HCT116 (cell line): ENCODE data around the gene CALCOCO1. TPM values are rescaled to one million over a fixed set of nuclear protein-coding genes. Genes with fewer than 3 reads are reported as not detected.

Experiments
- ATAC-seq: fragments of 200-7000 bp; cut with Tn5 transposase; 2 replicates; pipeline ENCODE4 v1.9.1; 2020; ENCODE audit warnings: mild to moderate bottlenecking, moderate library complexity
- BruUV-seq: library from RNA; stranded (reverse); fragments of 400-500 nt; replicated peaks from 2 replicates; lab custom pipeline; 2021; lab: Mats Ljungman, UMichigan
- CTCF ChIA-PET: fragments of 300-600 bp; sonication (Branson Sonifier 250); formaldehyde crosslinking; loops from one replicate; lab custom pipeline; 2021; ENCODE audit warnings: antibody characterized with exemption; lab: Charles Lee
- POLR2A ChIA-PET: fragments of 300-600, 350-600 bp; sonication (Branson Sonifier 250); formaldehyde crosslinking; loops from one replicate; lab custom pipeline; 2021; ENCODE audit warnings: antibody characterized with exemption; lab: Charles Lee
- RAD21 ChIA-PET, 2 experiments: fragments of 300-600 bp; sonication (Branson Sonifier 250); formaldehyde crosslinking; loops; one replicate each; lab custom pipeline; 2023; ENCODE audit warnings: low total read pairs in 2 of 2; ENCODE audit not compliant: uncharacterized antibody in 2 of 2, unreplicated experiment in 2 of 2, low non-redundant PET in 1 of 2; lab: Charles Lee
- DNase-seq: peaks from one replicate; pipeline ENCODE4 v3.0.0-alpha.2; 2010; ENCODE audit warnings: low read depth, low spot score
- H2AFZ ChIP-seq: fragments of 200-600 bp; shearing (Covaris generic), sonication (generic); 2 replicates; pipeline ENCODE4 v1.6.1; 2017; ENCODE audit warnings: low read depth, mixed run types, mixed read lengths, antibody characterized with exemption, low read length; ENCODE audit not compliant: poor library complexity, severe bottlenecking
- H3K27ac ChIP-seq: 2 replicates; pipeline ENCODE4 v1.5.1; 2012; ENCODE audit warnings: low read depth, low read length
- H3K27me3 ChIP-seq: fragments of 200-600 bp; sonication (generic); 2 replicates; pipeline ENCODE4 v1.6.1; 2016; ENCODE audit warnings: mixed run types, low read length, mixed read lengths; ENCODE audit not compliant: insufficient read depth
- H3K36me3 ChIP-seq, 2 experiments: fragments of 200-500 bp in 1 of 2; fragments of 200-600 bp in 1 of 2; sonication (Bioruptor generic) in 1 of 2; sonication (generic) in 1 of 2; 2 replicates each; pipeline versions ENCODE4 v1.5.1 to v1.6.1; 2014 to 2016; ENCODE audit warnings: low read length in 2 of 2, inconsistent platforms in 1 of 2, mixed read lengths in 1 of 2, mixed run types in 1 of 2; ENCODE audit not compliant: insufficient read depth in 2 of 2, control insufficient read depth in 1 of 2
- H3K4me1 ChIP-seq, 2 experiments: fragments of 200-600 bp in 1 of 2; sonication (generic) in 1 of 2; 2 replicates each; pipeline versions ENCODE4 v1.5.1 to v1.6.1; 2012 to 2017; ENCODE audit warnings: low read length in 2 of 2, inconsistent platforms in 1 of 2, mild to moderate bottlenecking in 1 of 2, mixed read lengths in 1 of 2, mixed run types in 1 of 2, moderate library complexity in 1 of 2; ENCODE audit not compliant: insufficient read depth in 2 of 2, control insufficient read depth in 1 of 2
- H3K4me2 ChIP-seq: fragments of 200-600 bp; sonication (generic); 2 replicates; pipeline ENCODE4 v1.6.1; 2017; ENCODE audit warnings: mixed run types, low read length, mixed read lengths
- H3K4me3 ChIP-seq, 2 experiments: fragments of 200-600 bp in 1 of 2; sonication (generic) in 1 of 2; replicated peaks in 1 of 2; 2 replicates each; pipeline ENCODE4 v1.5.1; 2011 to 2016; ENCODE audit warnings: low read length in 2 of 2, control low read depth in 1 of 2, low read depth in 1 of 2, mild to moderate bottlenecking in 1 of 2, mixed read lengths in 1 of 2, mixed run types in 1 of 2
- H3K79me2 ChIP-seq: fragments of 200-600 bp; sonication (generic); 2 replicates; pipeline ENCODE4 v1.6.1; 2017; ENCODE audit warnings: mild to moderate bottlenecking, mixed run types, low read length, moderate library complexity, mixed read lengths; ENCODE audit not compliant: insufficient read depth
- H3K9ac ChIP-seq: fragments of 200-600 bp; sonication (generic); 2 replicates; pipeline ENCODE4 v1.6.1; 2016; ENCODE audit warnings: low read length, mixed read lengths
- H3K9me2 ChIP-seq: fragments of 200-600 bp; sonication (generic), shearing (Covaris generic); 2 replicates; pipeline ENCODE4 v1.6.1; 2017; ENCODE audit warnings: mixed run types, mild to moderate bottlenecking, moderate library complexity; ENCODE audit not compliant: insufficient read depth
- H3K9me3 ChIP-seq, 2 experiments: fragments of 200-500 bp in 1 of 2; fragments of 200-600 bp in 1 of 2; sonication (Bioruptor generic) in 1 of 2; sonication (generic) in 1 of 2; 2 replicates each; pipeline ENCODE4 v1.6.1; 2014 to 2017; ENCODE audit warnings: low read length in 2 of 2, mixed read lengths in 2 of 2, inconsistent platforms in 1 of 2, low read depth in 1 of 2, mild to moderate bottlenecking in 1 of 2, mixed run types in 1 of 2, moderate library complexity in 1 of 2; ENCODE audit not compliant: control insufficient read depth in 1 of 2, insufficient read depth in 1 of 2
- H4K20me1 ChIP-seq: fragments of 200-600 bp; sonication (generic), shearing (Covaris generic); 2 replicates; pipeline ENCODE4 v1.6.1; 2017; ENCODE audit warnings: mixed run types, mild to moderate bottlenecking, moderate library complexity; ENCODE audit not compliant: insufficient read depth
- CTCF ChIP-seq, 3 experiments: fragments of 200-600 bp in 1 of 3; sonication (generic) in 1 of 3; IDR thresholded peaks in 2 of 3; conservative IDR thresholded peaks in 1 of 3; 2 replicates each; pipeline ENCODE4 v1.5.1; 2012 to 2017; ENCODE audit warnings: low read depth in 2 of 3, low read length in 2 of 3, antibody characterized with exemption in 1 of 3, borderline replicate concordance in 1 of 3, control low read depth in 1 of 3, mild to moderate bottlenecking in 1 of 3, mixed read lengths in 1 of 3, mixed run types in 1 of 3, moderate library complexity in 1 of 3; ENCODE audit not compliant: insufficient read depth in 1 of 3
- EGR1 ChIP-seq: IDR thresholded peaks from 2 replicates; pipeline ENCODE4 v1.6.1; 2012; ENCODE audit warnings: low read depth
- EZH2 ChIP-seq: fragments of 200-600 bp; sonication (generic); IDR thresholded peaks from 2 replicates; pipeline ENCODE4 v1.6.1; 2017; ENCODE audit warnings: antibody characterized with exemption, mixed run types
- EZH2phosphoT487 ChIP-seq: fragments of 200-600 bp; IDR thresholded peaks from 2 replicates; pipeline ENCODE4 v1.6.1; 2018; ENCODE audit warnings: antibody characterized with exemption, borderline replicate concordance
- MAX ChIP-seq: IDR thresholded peaks from 2 replicates; pipeline ENCODE4 v1.6.1; 2012
- POLR2A ChIP-seq: IDR thresholded peaks from 2 replicates; pipeline ENCODE4 v1.7.0; 2011; ENCODE audit warnings: borderline replicate concordance; ENCODE audit not compliant: insufficient read depth, insufficient read length; ENCODE audit errors: extremely low read depth
- REST ChIP-seq: IDR thresholded peaks from 2 replicates; pipeline ENCODE4 v1.6.1; 2012; ENCODE audit warnings: low read depth
- SIN3A ChIP-seq: IDR thresholded peaks from 2 replicates; pipeline ENCODE4 v1.6.1; 2012; ENCODE audit warnings: low read depth
- TCF7L2 ChIP-seq: IDR thresholded peaks from 2 replicates; pipeline ENCODE4 v1.7.0; 2011; ENCODE audit warnings: borderline replicate concordance, inconsistent platforms; ENCODE audit not compliant: insufficient read depth, insufficient read length; ENCODE audit errors: extremely low read depth
- ZBTB33 ChIP-seq: IDR thresholded peaks from 2 replicates; pipeline ENCODE4 v1.6.1; 2011; ENCODE audit warnings: mild to moderate bottlenecking, low read length, moderate library complexity; ENCODE audit not compliant: insufficient replicate concordance; ENCODE audit errors: extremely low read depth
- intact Hi-C: fragments of 100-400 bp; cut with micrococcal nuclease; formaldehyde crosslinking; loops from 2 replicates; pipeline ENCODE4 v1.10.0; 2022
- total RNA-seq: library from RNA; stranded (reverse); gene quantifications from one replicate; pipeline ENCODE4 v1.2.1, GENCODE V29; 2021; ENCODE audit not compliant: unreplicated experiment

CALCOCO1 gene
- total RNA-seq, 1 experiment from 2014 or later: 42.6 TPM

GRCh38 chr12:53714004-53714403, 13.2 kb downstream of the CALCOCO1 start:
- Histone ChIP-seq H3K4me1 (no peaks in the 10 kb centered on the region), H4K20me1 (no peaks in the 10 kb centered on the region), H3K9me3 (no peaks in the 10 kb centered on the region), H2AFZ (no peak overlapping the region), H3K27ac (no peak overlapping the region), H3K36me3 (no peaks in the 10 kb centered on the region), H3K79me2 (no peaks in the 10 kb centered on the region), H3K9ac (no peak overlapping the region), H3K4me3 (no peak overlapping the region), H3K9me2 (no peaks in the 10 kb centered on the region), H3K4me2 (no peak overlapping the region), H3K27me3 (no peaks in the 10 kb centered on the region)
- ATAC-seq (no peak), DNase-seq (no peak)
- POLR2A ChIA-PET: no interaction called here
- RAD21 ChIA-PET: no interaction called here
- intact Hi-C loops: no loop called here
- CTCF ChIA-PET: no interaction called here
- TF ChIP-seq ZBTB33 (no peak), SIN3A (no peak), POLR2A (no peak), EZH2phosphoT487 (no peak), REST (no peak), EZH2 (no peak), EGR1 (no peak), TCF7L2 (no peak), MAX (no peak), CTCF (IDR thresholded peaks at IDR 0.05 in 2 of 3, conservative IDR thresholded peaks at IDR 0.05 in 1 of 3; ENCODE audit: borderline replicate concordance in 1 of 3, insufficient read depth in 1 of 3, low read depth in 2 of 3, low read length in 2 of 3) (no peak)
- no TSS peak for BruUV-seq
